Cardiac fibroblast (primary cell): ENCODE results near the gene SPI1.
A peak's percentile ranks its signal among the peaks of the same experiment; 100 is the strongest.

Source experiments
- DNase-seq, 2 donors: peaks; one replicate each; pipeline versions ENCODE4 v3.0.0 to v3.0.0-alpha.2; 2010; ENCODE audit warnings: low read depth in 2 of 2
- H3K4me3 ChIP-seq, 2 donors: replicated peaks in 1 of 2; 1 replicate in 1 of 2; 2 replicates in 1 of 2; pipeline ENCODE4 v1.5.1; 2011; ENCODE audit warnings: low read depth in 2 of 2, low read length in 2 of 2, mild to moderate bottlenecking in 2 of 2, moderate library complexity in 1 of 2
- TF ChIP-seq, protein P1 (sequence below): IDR thresholded peaks from one replicate; pipeline ENCODE4 v1.5.1; 2011; ENCODE audit warnings: low read depth, mild to moderate bottlenecking, low read length, inconsistent platforms

SPI1 gene

GRCh38 chr11:47409440-47410369 lies 31.4 kb upstream of the SPI1 start:
- no peak for DNase-seq
- TF ChIP-seq, protein P1, sequence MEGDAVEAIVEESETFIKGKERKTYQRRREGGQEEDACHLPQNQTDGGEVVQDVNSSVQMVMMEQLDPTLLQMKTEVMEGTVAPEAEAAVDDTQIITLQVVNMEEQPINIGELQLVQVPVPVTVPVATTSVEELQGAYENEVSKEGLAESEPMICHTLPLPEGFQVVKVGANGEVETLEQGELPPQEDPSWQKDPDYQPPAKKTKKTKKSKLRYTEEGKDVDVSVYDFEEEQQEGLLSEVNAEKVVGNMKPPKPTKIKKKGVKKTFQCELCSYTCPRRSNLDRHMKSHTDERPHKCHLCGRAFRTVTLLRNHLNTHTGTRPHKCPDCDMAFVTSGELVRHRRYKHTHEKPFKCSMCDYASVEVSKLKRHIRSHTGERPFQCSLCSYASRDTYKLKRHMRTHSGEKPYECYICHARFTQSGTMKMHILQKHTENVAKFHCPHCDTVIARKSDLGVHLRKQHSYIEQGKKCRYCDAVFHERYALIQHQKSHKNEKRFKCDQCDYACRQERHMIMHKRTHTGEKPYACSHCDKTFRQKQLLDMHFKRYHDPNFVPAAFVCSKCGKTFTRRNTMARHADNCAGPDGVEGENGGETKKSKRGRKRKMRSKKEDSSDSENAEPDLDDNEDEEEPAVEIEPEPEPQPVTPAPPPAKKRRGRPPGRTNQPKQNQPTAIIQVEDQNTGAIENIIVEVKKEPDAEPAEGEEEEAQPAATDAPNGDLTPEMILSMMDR, result no peak
- H3K4me3 ChIP-seq, result peak overlapping the region; percentile 64 to 80

- H3K4me3 ChIP-seq, result peak overlapping the region; percentile 64 to 80
- peak; percentile 83 to 88 for DNase-seq
- TF ChIP-seq, protein P1, result no peak
Measured at GRCh38 chr11:47408598-47409439, 30.5 kb upstream of the SPI1 start.

DNA sequence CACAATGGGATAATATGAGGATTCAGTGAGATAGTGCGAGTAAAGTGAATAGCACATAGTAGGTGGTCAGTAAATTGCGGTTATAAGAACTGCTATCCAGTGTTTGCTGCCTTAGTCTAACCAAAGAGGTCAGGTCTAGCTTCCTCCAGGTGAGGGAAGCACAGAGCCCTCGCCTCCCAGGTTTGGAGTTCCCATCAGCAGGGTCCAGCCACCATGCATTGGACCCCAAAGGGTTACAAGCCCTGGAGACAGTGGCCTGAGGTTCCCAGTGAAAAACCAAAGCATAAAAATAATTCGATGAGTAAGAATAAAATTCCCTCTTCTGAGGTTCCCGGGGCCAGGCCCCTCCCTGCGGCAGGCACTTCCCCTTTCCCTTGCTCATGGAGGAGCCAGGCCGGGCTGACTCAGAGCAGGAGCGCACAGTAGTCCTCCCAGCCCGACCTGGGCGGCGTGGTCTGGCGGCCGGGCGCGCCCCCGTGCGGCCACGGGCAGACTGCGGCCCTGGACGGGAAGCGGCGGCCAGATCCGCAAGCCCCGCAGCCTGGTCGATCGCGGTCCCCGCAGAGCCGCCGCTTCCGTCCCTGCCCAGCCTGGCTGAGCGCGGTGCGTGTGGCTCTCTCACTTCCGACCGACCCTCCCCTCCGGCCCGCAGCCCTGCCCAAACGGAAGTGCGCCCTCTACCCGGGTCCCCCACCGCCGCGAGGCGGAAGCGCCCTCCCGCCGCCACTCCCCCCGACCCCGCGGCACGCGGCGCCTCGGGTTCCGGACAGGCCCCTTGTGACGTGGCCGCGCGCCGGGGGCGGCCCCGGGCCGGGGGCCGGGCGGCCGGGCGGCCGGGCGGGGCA lies 29.6 kb upstream of the SPI1 start, which contains the start of gene SLC39A13:
TSS of gene SLC39A13 (plus strand) at position 845 of the 845 bp plus-strand sequence. CDS start 1,505 bp downstream, outside the sequence.
- peak within 1 kb of the TSS; percentile 64 to 80 for H3K4me3 ChIP-seq
- peak; percentile 96 to 98 for DNase-seq
- TF ChIP-seq, protein P1, result peak; percentile 12

DNA sequence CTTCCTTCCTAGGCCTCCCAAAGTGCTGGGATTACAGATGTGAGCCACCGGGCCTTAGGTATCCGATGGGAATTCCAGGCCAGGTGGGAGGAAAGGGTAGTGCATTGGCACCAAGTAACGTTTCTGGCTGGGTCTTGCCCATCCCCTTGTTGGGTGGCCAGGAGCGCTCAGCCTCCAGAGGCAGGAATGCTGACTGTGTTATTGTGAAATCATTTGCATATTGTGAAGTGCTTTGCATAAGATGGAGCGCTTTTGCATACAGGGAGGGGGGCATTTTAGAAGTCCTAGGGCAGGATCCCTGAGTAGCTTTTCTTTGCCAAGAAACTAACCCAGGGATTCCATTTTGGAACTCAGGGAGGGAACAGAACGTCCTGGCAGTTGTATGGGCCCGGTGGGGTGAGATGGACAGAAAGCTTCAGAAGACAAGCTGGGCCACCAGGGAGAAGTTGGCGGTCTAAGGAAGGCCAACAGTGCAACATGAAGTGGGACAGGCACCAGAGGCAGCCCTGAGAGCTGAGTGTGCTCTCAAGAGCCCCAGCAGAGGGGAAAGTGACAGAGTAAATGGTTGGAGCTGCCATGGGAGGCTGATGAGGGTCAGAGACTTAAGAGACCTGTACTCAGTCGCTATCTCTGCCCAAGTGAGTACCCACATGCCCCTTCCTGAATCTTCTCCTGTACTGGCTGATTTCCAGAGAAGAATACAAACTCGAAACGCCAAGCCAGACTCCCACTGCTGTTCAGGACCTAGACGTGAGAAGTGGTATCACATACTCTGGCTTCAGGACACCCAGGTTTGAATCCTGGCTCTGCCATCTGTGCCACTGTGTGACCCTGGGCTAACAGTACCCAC lies 28.8 kb upstream of the SPI1 start:
- peak overlapping the region; percentile 60 to 64 for H3K4me3 ChIP-seq
- TF ChIP-seq, protein P1, result no peak
- peak in 1 of 2 donors; percentile 45 for DNase-seq

DNA sequence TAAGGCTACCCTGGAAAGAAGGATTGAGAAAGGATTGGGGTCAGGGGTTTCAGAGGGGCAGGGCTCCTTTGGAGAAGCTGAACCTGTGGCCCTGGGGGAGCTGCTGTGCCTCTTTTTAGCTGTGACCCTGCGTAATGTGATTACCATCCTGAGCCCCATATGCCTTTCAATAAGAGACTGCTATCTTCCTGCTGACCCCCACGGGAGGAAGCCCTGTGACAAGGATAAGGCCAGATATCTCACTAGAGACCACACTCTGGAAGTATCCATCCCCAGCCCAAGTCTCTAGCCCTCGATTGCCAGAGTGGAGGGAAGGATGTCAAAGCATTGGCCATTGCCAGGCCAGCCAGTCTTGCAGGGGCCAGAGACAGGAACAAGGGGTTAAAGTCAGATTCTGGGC lies 25.2 kb upstream of the SPI1 start:
- TF ChIP-seq, protein P1, result no peak
- no peak overlapping the region for H3K4me3 ChIP-seq
- DNase-seq, result no peak
